NOMO-1 (cell line): ENCODE results near the gene FCRL1.

Experiments used
- DNase-seq, 2 experiments: peaks; one replicate each; lab custom pipeline; 2025; ENCODE audit not compliant: unreplicated experiment in 2 of 2; lab: John Stamatoyannopoulos, UW

The FCRL1 gene

DNA sequence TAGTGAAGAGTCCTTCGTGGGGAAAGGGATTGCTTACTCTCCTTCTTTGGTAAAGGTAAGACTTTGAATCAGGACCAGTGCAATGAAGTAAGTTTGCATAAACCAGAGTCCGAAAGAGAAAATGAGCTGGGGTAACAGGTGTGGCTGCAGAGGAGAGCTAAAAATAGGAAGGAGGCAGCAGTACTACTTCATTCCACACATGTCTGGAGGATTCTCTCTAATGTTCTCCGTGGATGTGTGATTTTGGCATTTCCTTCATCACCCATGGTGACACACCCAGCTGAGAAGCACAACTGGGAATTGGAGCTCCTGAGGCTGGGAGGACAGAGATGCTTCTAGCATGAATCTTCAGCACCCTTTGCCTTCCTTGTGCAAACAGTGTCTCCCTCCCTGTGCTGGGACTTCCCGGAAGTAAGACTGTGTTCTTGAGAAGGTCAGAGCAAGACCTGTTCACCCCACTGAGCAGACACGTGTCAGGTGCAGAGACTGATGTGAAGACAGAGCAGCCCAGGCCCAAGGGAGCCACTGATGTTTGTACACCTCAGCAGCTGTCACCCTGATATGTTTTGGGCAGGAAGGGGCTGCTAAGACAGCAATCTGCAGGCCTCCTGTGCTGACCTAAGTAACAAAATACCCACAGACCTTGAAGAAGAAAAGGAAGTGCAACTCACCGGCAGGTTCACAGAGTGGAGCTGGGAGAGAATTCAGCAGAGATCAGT lies 13.3 kb downstream of the FCRL1 start:
- DNase-seq, result peak in 1 of 2 experiments; percentile 9

DNA sequence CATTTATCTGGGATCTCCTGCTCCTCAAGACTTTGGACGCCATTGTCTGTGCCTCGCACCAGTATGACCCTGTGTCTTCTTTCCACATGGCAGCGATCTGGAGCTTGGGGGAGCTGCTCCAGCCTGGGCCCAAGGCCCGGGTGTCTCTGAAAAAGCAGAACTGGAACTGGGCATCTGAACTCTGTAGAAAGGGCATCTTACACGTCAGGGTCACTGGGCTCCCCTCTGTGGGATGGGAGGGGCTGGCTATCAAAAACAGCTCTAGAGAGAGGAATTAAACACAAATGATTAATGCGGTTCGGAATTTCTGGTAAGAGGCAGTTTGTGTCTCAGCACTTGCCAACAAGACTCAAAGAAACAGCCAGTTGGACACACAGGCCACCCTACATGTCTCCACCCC lies 16.1 kb downstream of the FCRL1 start:
- DNase-seq, result peak; percentile 8 to 14

DNA sequence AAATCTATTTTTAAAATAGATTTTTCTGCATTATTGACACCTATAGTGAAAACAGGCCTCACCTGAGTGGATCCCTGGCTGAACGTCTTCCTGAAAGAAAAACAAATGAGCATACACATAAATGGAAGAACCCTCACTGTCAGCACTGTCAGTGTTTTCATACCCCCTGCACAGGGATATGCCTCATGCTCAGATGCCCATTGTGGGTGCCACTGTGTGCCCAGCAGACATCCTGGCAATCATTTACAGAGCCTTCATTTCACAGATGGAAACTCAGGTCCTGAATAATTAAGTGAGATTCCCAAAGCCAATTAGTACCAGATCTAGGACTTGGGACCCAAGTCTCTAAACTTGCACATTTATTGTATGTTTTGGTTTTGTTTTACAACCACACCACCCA lies 19.9 kb downstream of the FCRL1 start:
- DNase-seq, result no peak

- no peak for DNase-seq
Measured at GRCh38 chr1:157798211-157798610, 21.7 kb downstream of the FCRL1 start.

- DNase-seq, result no peak
Measured at GRCh38 chr1:157785248-157785647, 34.7 kb downstream of the FCRL1 start.

DNA sequence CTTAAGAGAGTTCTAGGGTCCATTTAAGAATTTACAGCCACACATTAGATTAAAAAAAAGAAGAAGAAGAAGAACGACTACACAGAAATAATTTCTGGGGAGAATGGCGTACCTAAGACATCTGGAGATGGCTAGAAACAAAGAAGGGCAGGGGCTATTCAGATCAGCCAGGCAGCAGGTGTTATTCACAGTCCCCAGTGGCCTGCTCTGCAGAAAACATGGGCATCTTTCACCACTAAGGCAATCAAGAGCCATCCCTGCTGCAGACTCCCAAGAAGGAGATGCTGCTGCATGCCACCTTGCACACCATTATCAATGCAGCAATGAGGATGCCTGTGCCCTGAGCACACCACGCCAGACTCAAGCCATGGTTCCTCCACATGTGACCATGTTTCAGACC lies 35.1 kb downstream of the FCRL1 start:
- DNase-seq, result no peak

- peak; percentile 39 to 74 for DNase-seq
Measured at GRCh38 chr1:157782931-157783330, 37.0 kb downstream of the FCRL1 start.

DNA sequence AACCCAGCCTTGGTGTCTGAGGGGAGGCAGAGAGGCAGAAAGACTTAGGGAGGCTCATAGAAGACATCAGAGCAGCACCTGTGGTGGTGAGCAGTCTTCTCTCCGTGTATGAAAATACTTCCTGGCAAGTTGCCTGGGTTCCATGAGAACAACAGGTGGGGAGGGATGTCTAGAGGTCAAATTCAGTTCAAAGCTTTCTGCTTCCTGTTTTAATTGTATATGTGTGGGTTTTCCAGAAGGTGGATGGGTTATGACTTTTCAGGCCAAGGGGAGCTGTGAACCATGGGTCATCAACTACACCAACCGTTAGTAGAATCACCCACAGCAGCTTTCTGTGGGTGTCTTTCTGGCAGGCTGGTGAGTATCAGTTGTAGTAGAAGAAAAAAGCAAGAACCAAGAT lies 38.9 kb downstream of the FCRL1 start:
- no peak for DNase-seq

GRCh38 chr1:157776971-157777391 lies 42.9 kb downstream of the FCRL1 start, which contains the start of gene FCRL2:
Gene FCRL2, minus strand, starts transcription at chr1:157777132. Its CDS starts 59 bp downstream, at chr1:157777073.
- DNase-seq, result peak; percentile 79 to 97

- no peak for DNase-seq
Measured at GRCh38 chr1:157775101-157775870, 44.6 kb downstream of the FCRL1 start.

DNA sequence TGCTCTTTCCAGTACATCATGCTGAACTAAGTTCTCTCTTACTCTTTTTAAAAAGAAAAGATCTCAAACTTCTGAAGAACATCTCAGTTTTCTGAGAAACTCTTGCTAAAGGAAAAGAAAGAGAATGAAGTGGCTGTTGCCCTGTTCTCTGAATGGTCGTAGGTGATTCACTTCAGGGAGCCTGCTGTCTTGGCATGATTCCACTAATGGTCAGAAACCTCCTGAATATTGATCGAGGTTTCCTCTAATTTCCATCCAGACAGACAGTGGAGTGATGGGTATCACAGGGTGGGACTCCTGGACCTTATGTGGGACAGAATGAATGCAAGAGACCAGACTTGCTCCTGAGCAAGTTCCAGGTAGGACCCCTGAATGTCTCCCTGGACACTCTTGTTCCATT lies 45.5 kb downstream of the FCRL1 start:
- DNase-seq, result no peak

DNA sequence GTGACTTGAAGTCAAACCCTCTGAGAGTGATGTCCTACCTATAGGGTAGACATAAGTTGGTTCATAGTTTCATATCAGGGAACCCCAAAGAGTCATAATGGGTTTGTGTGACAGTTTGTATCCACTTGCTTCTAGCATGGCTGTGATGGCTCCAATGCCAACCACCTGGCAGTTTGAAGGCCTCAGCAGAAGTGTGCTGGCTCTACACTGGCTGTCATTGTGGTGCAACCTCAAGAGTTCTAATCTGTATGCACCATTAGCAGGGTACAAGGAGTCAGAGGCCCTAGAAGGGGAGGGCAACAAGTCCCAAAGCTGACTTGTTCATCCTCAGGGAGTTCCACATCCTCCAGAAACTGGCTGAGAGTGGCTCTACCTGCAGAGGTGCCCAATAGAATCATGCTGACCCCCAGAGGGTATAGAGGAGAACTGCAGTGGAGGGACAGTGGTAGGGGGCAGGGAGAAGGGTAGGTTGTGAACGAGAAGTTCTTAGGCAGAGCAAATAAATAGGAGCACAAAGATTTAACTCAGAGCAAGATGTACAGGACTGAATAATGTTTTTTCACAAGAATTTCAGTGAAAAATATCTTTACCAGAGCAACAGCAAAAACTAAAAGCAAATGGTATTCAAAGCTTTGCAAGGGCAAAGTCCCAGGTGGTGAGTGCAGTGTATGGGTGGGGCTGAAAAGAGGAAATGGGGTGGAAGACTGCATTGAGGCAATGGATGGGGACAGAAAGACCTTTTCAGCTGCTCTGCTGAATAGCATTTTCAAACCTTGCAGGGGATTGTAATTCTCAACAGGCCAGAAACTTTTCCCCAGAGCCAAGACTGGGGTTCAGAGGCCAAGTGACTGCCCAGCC lies 46.2 kb downstream of the FCRL1 start:
- DNase-seq, result peak; percentile 82 to 86

DNA sequence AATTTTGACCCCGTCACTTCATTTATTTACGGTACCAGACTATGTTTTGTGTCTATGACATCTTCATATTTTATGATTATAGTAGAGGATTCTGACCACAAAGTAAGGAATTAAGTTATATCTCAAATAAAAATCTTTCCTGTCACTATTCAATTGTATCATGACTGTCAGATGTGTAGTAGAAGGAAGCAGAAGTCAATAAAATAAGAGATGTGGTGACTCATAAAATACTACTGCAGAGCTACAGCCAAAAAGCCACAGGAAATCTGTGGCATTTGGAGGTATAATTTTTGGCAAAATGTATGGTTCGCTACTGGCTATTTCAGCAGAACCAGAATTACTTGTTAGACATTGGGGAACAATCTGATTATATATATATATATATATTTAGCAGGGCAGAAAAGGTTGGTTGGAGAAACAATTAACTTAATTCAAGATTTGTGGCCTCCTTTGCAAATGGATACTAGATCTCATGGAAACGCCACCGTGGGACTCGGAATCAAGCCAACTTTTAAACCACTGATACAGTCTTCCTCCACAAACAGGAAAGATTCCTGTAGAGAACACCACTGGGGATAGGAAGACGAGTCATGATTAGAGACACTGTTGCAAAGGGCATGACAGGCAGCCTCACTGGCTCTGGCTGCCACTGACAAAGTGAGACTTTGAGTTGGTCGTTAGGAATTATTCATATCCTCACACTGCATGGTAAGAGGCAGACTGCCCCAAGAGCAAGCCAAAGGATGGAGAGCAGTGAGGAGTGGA lies 48.1 kb downstream of the FCRL1 start:
- DNase-seq, result peak in 1 of 2 experiments; percentile 82

- DNase-seq, result no peak
Measured at GRCh38 chr1:157770442-157771043, 49.4 kb downstream of the FCRL1 start.

- no peak for DNase-seq
Measured at GRCh38 chr1:157766792-157767191, 53.1 kb downstream of the FCRL1 start.

DNA sequence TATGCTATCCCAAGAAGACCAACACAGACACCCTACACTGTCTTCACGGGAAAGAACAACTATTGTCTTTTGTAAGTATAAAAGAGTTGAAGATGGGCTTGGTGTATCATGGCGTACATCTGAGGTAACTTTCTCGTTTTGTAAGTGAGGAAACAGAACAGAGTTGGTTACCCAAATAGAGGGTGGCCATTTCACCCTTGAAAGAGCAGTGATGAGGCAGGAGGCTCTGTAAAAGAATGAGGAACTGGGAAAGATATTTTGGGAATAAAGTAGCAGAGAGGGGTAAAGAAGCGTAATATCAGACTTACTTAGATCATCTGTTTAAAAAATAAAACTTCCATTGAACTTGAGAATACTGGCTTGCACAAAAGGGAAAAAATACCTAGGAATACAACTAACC lies 61.9 kb downstream of the FCRL1 start:
- no peak for DNase-seq

DNA sequence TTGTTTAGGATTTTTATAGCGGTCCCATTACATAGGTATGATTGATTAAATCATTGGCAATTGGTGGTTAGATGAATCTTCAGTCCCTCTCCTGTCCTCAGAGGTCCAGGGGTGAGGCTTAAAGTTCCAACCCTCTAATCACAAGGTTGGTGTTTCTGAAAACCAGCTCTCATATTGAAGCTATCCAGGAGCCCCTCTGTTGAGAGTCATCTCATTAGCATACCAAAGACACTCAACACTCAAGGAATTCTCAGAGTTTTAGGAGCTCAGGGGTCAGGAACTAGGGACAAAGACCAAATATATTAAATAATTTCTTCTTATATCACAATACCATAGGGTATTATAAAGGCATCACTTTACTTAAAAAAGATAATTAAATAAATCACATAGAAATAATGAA lies 66.3 kb downstream of the FCRL1 start:
- no peak for DNase-seq

DNA sequence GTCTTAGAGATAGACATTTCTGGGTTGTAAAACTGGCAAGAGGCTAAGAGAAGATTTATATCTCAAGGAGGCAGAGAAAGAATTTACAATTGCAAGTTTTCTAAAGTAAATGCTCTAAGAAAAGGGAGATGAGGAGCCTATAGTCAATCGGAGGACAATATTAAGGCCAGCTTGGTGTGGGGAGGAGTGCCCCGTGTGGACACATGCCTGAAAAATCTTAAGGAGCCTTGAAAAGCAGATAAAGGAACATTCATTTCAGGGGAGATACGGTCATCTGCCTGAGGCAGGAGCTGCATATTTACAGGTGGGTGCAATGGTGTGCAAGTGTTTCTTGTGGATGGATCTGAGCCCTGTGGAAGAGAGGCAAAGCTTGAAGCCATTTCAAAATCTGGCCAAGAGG lies 68.6 kb downstream of the FCRL1 start:
- DNase-seq, result no peak

DNA sequence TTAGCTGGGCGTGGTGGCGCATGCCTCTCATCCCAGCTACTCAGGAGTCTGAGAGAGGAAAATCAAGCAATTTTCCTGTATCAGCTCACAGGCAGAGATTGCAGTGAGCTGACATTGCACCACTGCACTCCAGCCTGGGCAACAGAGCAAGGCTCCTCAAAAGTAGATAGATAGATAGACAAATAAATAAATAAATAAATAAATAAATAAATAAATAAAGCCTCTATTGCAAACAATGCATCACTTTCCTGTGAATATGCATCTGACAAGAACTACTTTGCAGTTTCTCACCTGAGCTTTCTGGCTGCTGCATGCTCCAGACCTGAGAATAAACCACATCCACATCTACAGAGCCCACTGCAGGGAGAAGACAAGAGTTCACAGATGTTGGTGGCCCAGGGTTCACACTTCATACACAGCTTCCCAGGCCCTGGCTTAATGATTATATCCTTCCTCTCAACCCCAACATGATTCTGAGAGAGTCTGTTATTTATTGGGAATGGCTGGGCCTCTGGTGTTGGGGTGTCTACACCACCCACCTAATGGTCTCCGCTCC lies 71.6 kb downstream of the FCRL1 start:
- DNase-seq, result no peak
